Kidney (tissue), 14 donors: ENCODE results near the gene MAPRE3. TPM values are rescaled to one million over a fixed set of nuclear protein-coding genes. Genes with fewer than 3 reads are reported as not detected.

ENCODE experiments used
- DNase-seq, 5 donors: peaks; one replicate each; pipeline ENCODE4 v3.0.0-alpha.2; 2013 to 2020
- FAIRE-seq: peaks from 2 replicates; lab custom pipeline; 2012; peaks lifted over from hg19 to GRCh38; lab: Jason Lieb, UNC
- H3K27ac ChIP-seq, 2 donors: one replicate each; pipeline ENCODE4 v1.7.0; 2013; ENCODE audit warnings: low read depth in 2 of 2, low read length in 2 of 2, inconsistent platforms in 1 of 2
- H3K27me3 ChIP-seq: one replicate; pipeline ENCODE4 v1.7.1; 2013; ENCODE audit warnings: low read length, inconsistent platforms; ENCODE audit not compliant: control insufficient read depth, insufficient read depth
- H3K36me3 ChIP-seq, 3 donors: one replicate each; pipeline versions ENCODE4 v1.7.0 to v1.7.1; 2013; ENCODE audit warnings: low read length in 3 of 3, control low read depth in 1 of 3, inconsistent platforms in 1 of 3; ENCODE audit not compliant: insufficient read depth in 3 of 3, control insufficient read depth in 2 of 3
- H3K4me1 ChIP-seq, 3 donors: one replicate each; pipeline versions ENCODE4 v1.7.0 to v1.7.1; 2013; ENCODE audit warnings: low read length in 3 of 3, inconsistent platforms in 1 of 3, low read depth in 1 of 3; ENCODE audit not compliant: control insufficient read depth in 2 of 3, insufficient read depth in 2 of 3
- H3K4me3 ChIP-seq, 3 donors: one replicate each; pipeline versions ENCODE4 v1.7.0 to v1.8.1; 2013; ENCODE audit warnings: low read length in 3 of 3, control low read depth in 1 of 3, inconsistent platforms in 1 of 3
- H3K9ac ChIP-seq, 3 donors: one replicate each; pipeline versions ENCODE4 v1.7.0 to v1.7.1; 2013; ENCODE audit warnings: low read length in 3 of 3, control low read depth in 1 of 3, inconsistent platforms in 1 of 3
- H3K9me3 ChIP-seq, 3 donors: one replicate each; pipeline versions ENCODE4 v1.7.0 to v1.7.1; 2013; ENCODE audit warnings: low read length in 3 of 3, control low read depth in 1 of 3, inconsistent platforms in 1 of 3; ENCODE audit not compliant: control insufficient read depth in 2 of 3, insufficient read depth in 1 of 3
- CTCF ChIP-seq: IDR thresholded peaks from 3 replicates; pipeline ENCODE4 v1.5.1; 2012; ENCODE audit warnings: mild to moderate bottlenecking, moderate library complexity, borderline replicate concordance; ENCODE audit not compliant: insufficient read depth; ENCODE audit errors: extremely low read depth
- intact Hi-C: fragments of 100-400 bp; cut with DNase I; formaldehyde crosslinking; loops from one replicate; pipeline ENCODE4 v1.11.1; 2022
- polyA plus RNA-seq: library from polyadenylated mRNA; stranded (reverse); fragments of 350-450 nt; fragmentation: Illumina TruSeq; extraction: RNeasy Lipid Tissue Mini Kit (QIAGEN cat#74804); gene quantifications from one replicate; pipeline ENCODE4 v1.2.3, GENCODE V29; 2014; ENCODE audit warnings: low read depth, low replicate concordance; ENCODE audit not compliant: insufficient read depth
- total RNA-seq: library from RNA; stranded (reverse); fragmentation: NEBNext Ultra II Directional; extraction: Animal tissue kit (Norgen Biotek cat#: 25700); gene quantifications from one replicate; pipeline ENCODE4 v1.2.1, GENCODE V29; 2021
- donor health status: control.
- donor health status: control.
- donor health status: control.
- donor health status: control.
- donor health status: control.
- donor health status: DM: yes; HTN: yes; CAD: no.
- donor health status: Normal renal cell carcinoma (clear cell type).

MAPRE3 gene
- total and polyA plus RNA-seq, 2 donors from 2014 or later, result 17.9 to 49.6 TPM

- Histone ChIP-seq H3K4me1 (peaks cover 0 to 2% (median 0%) of the 10 kb centered on the region in 3 donors), H3K4me3 (no peak overlapping the region), H3K27me3 (no peaks in the 10 kb centered on the region), H3K36me3 (no peaks in the 10 kb centered on the region), H3K9ac (no peak overlapping the region), H3K9me3 (no peaks in the 10 kb centered on the region), H3K27ac (no peak overlapping the region)
- TF ChIP-seq CTCF, result no peak
- intact Hi-C loops, result no loop called here
- no peak for FAIRE-seq
- no peak for DNase-seq
Measured at GRCh38 chr2:26924731-26925099, 45.7 kb upstream of the MAPRE3 start.

- intact Hi-C loops, result no loop called here
- Histone ChIP-seq H3K36me3 (no peaks in the 10 kb centered on the region), H3K27me3 (no peaks in the 10 kb centered on the region), H3K27ac (no peak overlapping the region), H3K9ac (no peak overlapping the region), H3K4me3 (no peak overlapping the region), H3K9me3 (no peaks in the 10 kb centered on the region), H3K4me1 (peaks cover 0 to 2% (median 0%) of the 10 kb centered on the region in 3 donors)
- DNase-seq (peak in 3 of 5 donors; percentile 26 to 63 (median 28)), FAIRE-seq (no peak)
- no peak for TF ChIP-seq CTCF
Measured at GRCh38 chr2:26925100-26925791, 45.2 kb upstream of the MAPRE3 start.

- FAIRE-seq (no peak), DNase-seq (no peak)
- Histone ChIP-seq H3K36me3 (no peaks in the 10 kb centered on the region), H3K27me3 (no peaks in the 10 kb centered on the region), H3K4me1 (peaks cover 0 to 2% (median 0%) of the 10 kb centered on the region in 3 donors), H3K27ac (no peak overlapping the region), H3K9me3 (no peaks in the 10 kb centered on the region), H3K4me3 (no peak overlapping the region), H3K9ac (no peak overlapping the region)
- no peak for TF ChIP-seq CTCF
- intact Hi-C loops, result no loop called here
Measured at GRCh38 chr2:26927221-26927620, 43.2 kb upstream of the MAPRE3 start.
